Esophagus muscularis mucosa (tissue), 3 donors: ENCODE measurements around the gene LHX5.

Experiments
- CTCF ChIP-seq, 3 experiments: fragments of 200-600 bp in 2 of 3; fragments of 450-650 bp in 1 of 3; sonication (generic) in 2 of 3; IDR thresholded peaks; one replicate each; pipeline ENCODE4 v1.5.1; 2017 to 2019; ENCODE audit warnings: antibody characterized with exemption in 3 of 3, mild to moderate bottlenecking in 2 of 3, moderate library complexity in 1 of 3
- POLR2A ChIP-seq: fragments of 450-650 bp; IDR thresholded peaks from one replicate; pipeline ENCODE4 v1.6.1; 2017; ENCODE audit warnings: antibody characterized with exemption, moderate library complexity, mild to moderate bottlenecking, low read depth

DNA sequence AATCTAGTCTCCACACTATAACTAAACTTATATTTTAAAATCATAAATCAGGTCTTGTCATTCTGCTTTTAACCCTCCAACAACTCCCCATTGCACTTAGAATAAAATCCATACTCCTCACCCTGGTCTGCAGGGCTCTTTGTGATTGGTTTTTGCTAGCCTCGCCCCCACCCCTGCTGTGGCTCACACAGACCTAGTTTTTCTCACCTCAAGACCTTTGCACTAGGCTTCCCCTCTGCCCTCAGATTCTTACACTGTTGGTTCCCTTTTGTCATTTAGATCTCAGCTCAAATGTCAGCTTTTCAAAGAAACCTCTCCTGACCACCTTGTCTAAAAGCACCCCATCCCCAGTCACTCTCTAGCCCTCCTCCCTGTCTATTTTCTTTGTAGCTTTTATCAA lies 10.7 kb upstream of the LHX5 start:
- TF ChIP-seq POLR2A (no peak), CTCF (IDR thresholded peaks at IDR 0.05) (no peak)
